HCT116 (cell line): ENCODE data around the gene FIBP. TPM values are rescaled to one million over a fixed set of nuclear protein-coding genes. Genes with fewer than 3 reads are reported as not detected.

Source experiments
- ATAC-seq: fragments of 200-7000 bp; cut with Tn5 transposase; 2 replicates; pipeline ENCODE4 v1.9.1; 2020; ENCODE audit warnings: mild to moderate bottlenecking, moderate library complexity
- BruUV-seq: library from RNA; stranded (reverse); fragments of 400-500 nt; replicated peaks from 2 replicates; lab custom pipeline; 2021; lab: Mats Ljungman, UMichigan
- CTCF ChIA-PET: fragments of 300-600 bp; sonication (Branson Sonifier 250); formaldehyde crosslinking; loops from one replicate; lab custom pipeline; 2021; ENCODE audit warnings: antibody characterized with exemption; lab: Charles Lee
- POLR2A ChIA-PET: fragments of 300-600, 350-600 bp; sonication (Branson Sonifier 250); formaldehyde crosslinking; loops from one replicate; lab custom pipeline; 2021; ENCODE audit warnings: antibody characterized with exemption; lab: Charles Lee
- RAD21 ChIA-PET, 2 experiments: fragments of 300-600 bp; sonication (Branson Sonifier 250); formaldehyde crosslinking; loops; one replicate each; lab custom pipeline; 2023; ENCODE audit warnings: low total read pairs in 2 of 2; ENCODE audit not compliant: uncharacterized antibody in 2 of 2, unreplicated experiment in 2 of 2, low non-redundant PET in 1 of 2; lab: Charles Lee
- DNase-seq: peaks from one replicate; pipeline ENCODE4 v3.0.0-alpha.2; 2010; ENCODE audit warnings: low read depth, low spot score
- H2AFZ ChIP-seq: fragments of 200-600 bp; shearing (Covaris generic), sonication (generic); 2 replicates; pipeline ENCODE4 v1.6.1; 2017; ENCODE audit warnings: low read depth, mixed run types, mixed read lengths, antibody characterized with exemption, low read length; ENCODE audit not compliant: poor library complexity, severe bottlenecking
- H3K27ac ChIP-seq: 2 replicates; pipeline ENCODE4 v1.5.1; 2012; ENCODE audit warnings: low read depth, low read length
- H3K27me3 ChIP-seq: fragments of 200-600 bp; sonication (generic); 2 replicates; pipeline ENCODE4 v1.6.1; 2016; ENCODE audit warnings: mixed run types, low read length, mixed read lengths; ENCODE audit not compliant: insufficient read depth
- H3K36me3 ChIP-seq, 2 experiments: fragments of 200-500 bp in 1 of 2; fragments of 200-600 bp in 1 of 2; sonication (Bioruptor generic) in 1 of 2; sonication (generic) in 1 of 2; 2 replicates each; pipeline versions ENCODE4 v1.5.1 to v1.6.1; 2014 to 2016; ENCODE audit warnings: low read length in 2 of 2, inconsistent platforms in 1 of 2, mixed read lengths in 1 of 2, mixed run types in 1 of 2; ENCODE audit not compliant: insufficient read depth in 2 of 2, control insufficient read depth in 1 of 2
- H3K4me1 ChIP-seq, 2 experiments: fragments of 200-600 bp in 1 of 2; sonication (generic) in 1 of 2; 2 replicates each; pipeline versions ENCODE4 v1.5.1 to v1.6.1; 2012 to 2017; ENCODE audit warnings: low read length in 2 of 2, inconsistent platforms in 1 of 2, mild to moderate bottlenecking in 1 of 2, mixed read lengths in 1 of 2, mixed run types in 1 of 2, moderate library complexity in 1 of 2; ENCODE audit not compliant: insufficient read depth in 2 of 2, control insufficient read depth in 1 of 2
- H3K4me2 ChIP-seq: fragments of 200-600 bp; sonication (generic); 2 replicates; pipeline ENCODE4 v1.6.1; 2017; ENCODE audit warnings: mixed run types, low read length, mixed read lengths
- H3K4me3 ChIP-seq, 2 experiments: fragments of 200-600 bp in 1 of 2; sonication (generic) in 1 of 2; replicated peaks in 1 of 2; 2 replicates each; pipeline ENCODE4 v1.5.1; 2011 to 2016; ENCODE audit warnings: low read length in 2 of 2, control low read depth in 1 of 2, low read depth in 1 of 2, mild to moderate bottlenecking in 1 of 2, mixed read lengths in 1 of 2, mixed run types in 1 of 2
- H3K79me2 ChIP-seq: fragments of 200-600 bp; sonication (generic); 2 replicates; pipeline ENCODE4 v1.6.1; 2017; ENCODE audit warnings: mild to moderate bottlenecking, mixed run types, low read length, moderate library complexity, mixed read lengths; ENCODE audit not compliant: insufficient read depth
- H3K9ac ChIP-seq: fragments of 200-600 bp; sonication (generic); 2 replicates; pipeline ENCODE4 v1.6.1; 2016; ENCODE audit warnings: low read length, mixed read lengths
- H3K9me2 ChIP-seq: fragments of 200-600 bp; sonication (generic), shearing (Covaris generic); 2 replicates; pipeline ENCODE4 v1.6.1; 2017; ENCODE audit warnings: mixed run types, mild to moderate bottlenecking, moderate library complexity; ENCODE audit not compliant: insufficient read depth
- H3K9me3 ChIP-seq, 2 experiments: fragments of 200-500 bp in 1 of 2; fragments of 200-600 bp in 1 of 2; sonication (Bioruptor generic) in 1 of 2; sonication (generic) in 1 of 2; 2 replicates each; pipeline ENCODE4 v1.6.1; 2014 to 2017; ENCODE audit warnings: low read length in 2 of 2, mixed read lengths in 2 of 2, inconsistent platforms in 1 of 2, low read depth in 1 of 2, mild to moderate bottlenecking in 1 of 2, mixed run types in 1 of 2, moderate library complexity in 1 of 2; ENCODE audit not compliant: control insufficient read depth in 1 of 2, insufficient read depth in 1 of 2
- H4K20me1 ChIP-seq: fragments of 200-600 bp; sonication (generic), shearing (Covaris generic); 2 replicates; pipeline ENCODE4 v1.6.1; 2017; ENCODE audit warnings: mixed run types, mild to moderate bottlenecking, moderate library complexity; ENCODE audit not compliant: insufficient read depth
- ATF3 ChIP-seq: IDR thresholded peaks from 2 replicates; pipeline ENCODE4 v1.6.1; 2012
- CBX3 ChIP-seq: IDR thresholded peaks from 2 replicates; pipeline ENCODE4 v1.6.1; 2012; ENCODE audit warnings: low read depth
- CEBPB ChIP-seq: IDR thresholded peaks from 2 replicates; pipeline ENCODE4 v1.6.1; 2012; ENCODE audit warnings: low read depth
- CTCF ChIP-seq, 3 experiments: fragments of 200-600 bp in 1 of 3; sonication (generic) in 1 of 3; IDR thresholded peaks in 2 of 3; conservative IDR thresholded peaks in 1 of 3; 2 replicates each; pipeline ENCODE4 v1.5.1; 2012 to 2017; ENCODE audit warnings: low read depth in 2 of 3, low read length in 2 of 3, antibody characterized with exemption in 1 of 3, borderline replicate concordance in 1 of 3, control low read depth in 1 of 3, mild to moderate bottlenecking in 1 of 3, mixed read lengths in 1 of 3, mixed run types in 1 of 3, moderate library complexity in 1 of 3; ENCODE audit not compliant: insufficient read depth in 1 of 3
- EGR1 ChIP-seq: IDR thresholded peaks from 2 replicates; pipeline ENCODE4 v1.6.1; 2012; ENCODE audit warnings: low read depth
- ELF1 ChIP-seq: IDR thresholded peaks from 2 replicates; pipeline ENCODE4 v1.6.1; 2012; ENCODE audit warnings: low read depth, borderline replicate concordance
- FOSL1 ChIP-seq: IDR thresholded peaks from 2 replicates; pipeline ENCODE4 v1.6.1; 2012; ENCODE audit warnings: low read depth
- JUND ChIP-seq: IDR thresholded peaks from 2 replicates; pipeline ENCODE4 v1.6.1; 2012
- POLR2A ChIP-seq: IDR thresholded peaks from 2 replicates; pipeline ENCODE4 v1.7.0; 2011; ENCODE audit warnings: borderline replicate concordance; ENCODE audit not compliant: insufficient read depth, insufficient read length; ENCODE audit errors: extremely low read depth
- POLR2AphosphoS5 ChIP-seq: IDR thresholded peaks from 2 replicates; pipeline ENCODE4 v1.6.1; 2011; ENCODE audit warnings: mild to moderate bottlenecking, low read depth, low read length, moderate library complexity
- REST ChIP-seq: IDR thresholded peaks from 2 replicates; pipeline ENCODE4 v1.6.1; 2012; ENCODE audit warnings: low read depth
- SIN3A ChIP-seq: IDR thresholded peaks from 2 replicates; pipeline ENCODE4 v1.6.1; 2012; ENCODE audit warnings: low read depth
- SRF ChIP-seq: IDR thresholded peaks from 2 replicates; pipeline ENCODE4 v1.6.1; 2012; ENCODE audit warnings: low read depth
- TCF7L2 ChIP-seq: IDR thresholded peaks from 2 replicates; pipeline ENCODE4 v1.7.0; 2011; ENCODE audit warnings: borderline replicate concordance, inconsistent platforms; ENCODE audit not compliant: insufficient read depth, insufficient read length; ENCODE audit errors: extremely low read depth
- ZBTB33 ChIP-seq: IDR thresholded peaks from 2 replicates; pipeline ENCODE4 v1.6.1; 2011; ENCODE audit warnings: mild to moderate bottlenecking, low read length, moderate library complexity; ENCODE audit not compliant: insufficient replicate concordance; ENCODE audit errors: extremely low read depth
- intact Hi-C: fragments of 100-400 bp; cut with micrococcal nuclease; formaldehyde crosslinking; loops from 2 replicates; pipeline ENCODE4 v1.10.0; 2022
- total RNA-seq: library from RNA; stranded (reverse); gene quantifications from one replicate; pipeline ENCODE4 v1.2.1, GENCODE V29; 2021; ENCODE audit not compliant: unreplicated experiment

FIBP gene
- total RNA-seq, 1 experiment from 2014 or later: 96.0 TPM

DNA sequence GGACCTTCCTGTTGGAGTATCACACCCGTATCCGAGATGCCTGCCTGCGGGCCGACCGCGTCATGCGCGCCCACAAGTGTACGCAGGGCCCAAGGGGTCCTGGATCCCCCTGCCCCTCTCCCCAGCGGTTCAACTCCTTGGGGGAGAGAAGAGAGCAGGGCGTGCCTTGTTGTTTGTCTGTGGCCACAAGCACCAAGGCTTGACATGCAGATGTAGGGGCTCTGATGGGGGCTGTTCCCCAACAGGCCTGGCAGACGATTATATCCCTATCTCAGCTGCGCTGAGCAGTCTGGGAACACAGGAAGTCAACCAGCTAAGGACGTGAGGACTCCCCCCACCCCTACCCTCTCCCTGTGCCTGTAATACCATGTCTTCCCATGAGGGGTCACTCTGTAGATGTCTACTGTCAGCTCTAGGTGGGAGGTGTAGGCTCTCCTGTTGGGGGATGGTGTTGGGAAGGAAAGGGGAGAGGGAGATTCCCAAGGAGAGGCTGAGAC lies 37.1 kb downstream of the FIBP start:
- Histone ChIP-seq H3K4me2 (no peak overlapping the region), H3K9me2 (no peaks in the 10 kb centered on the region), H4K20me1 (peaks cover 8% of the 10 kb centered on the region; the same call in 1 of the 2 replicates), H3K4me1 (peaks cover 2 to 8% of the 10 kb centered on the region in 2 experiments; a peak in 3 of 4 replicates), H3K79me2 (peaks cover 23% of the 10 kb centered on the region), H2AFZ (no peak overlapping the region), H3K27ac (no peak overlapping the region), H3K9ac (no peak overlapping the region), H3K27me3 (no peaks in the 10 kb centered on the region), H3K4me3 (no peak overlapping the region), H3K36me3 (peaks cover 26 to 48% of the 10 kb centered on the region in 2 experiments), H3K9me3 (no peaks in the 10 kb centered on the region; a peak in 1 of 4 replicates)
- TF ChIP-seq REST: no peak
- no peak for TF ChIP-seq TCF7L2
- no peak for TF ChIP-seq FOSL1
- TF ChIP-seq JUND: no peak
- TF ChIP-seq ATF3: no peak
- TF ChIP-seq ELF1: no peak
- TF ChIP-seq SIN3A: no peak
- TF ChIP-seq CBX3: no peak
- TF ChIP-seq CTCF (IDR thresholded peaks at IDR 0.05 in 2 of 3, conservative IDR thresholded peaks at IDR 0.05 in 1 of 3; ENCODE audit: borderline replicate concordance in 1 of 3, insufficient read depth in 1 of 3, low read depth in 2 of 3, low read length in 2 of 3): peak in 2 of 3 experiments; percentile 83 to 87; a peak in 4 of 6 replicates
- TF ChIP-seq CEBPB: no peak
- TF ChIP-seq SRF: no peak
- no peak for TF ChIP-seq EGR1
- TF ChIP-seq POLR2A: no peak
- no peak for TF ChIP-seq ZBTB33
- peak; percentile 14; the same call in 1 of the 2 replicates for TF ChIP-seq POLR2AphosphoS5
- BruUV-seq: no TSS peak
- RAD21 ChIA-PET: no interaction called here
- intact Hi-C loops: no loop called here
- POLR2A ChIA-PET: interaction anchor here (1.7 kb wide), 1 partner anchor 8 kb away, joined by 8 read pairs; the partner anchor contains the start of gene MUS81
- DNase-seq (no peak), ATAC-seq (peak; percentile 64)
- CTCF ChIA-PET: interaction anchor here (1.2 to 2.4 kb wide), 4 partner anchors 9 to 139 kb away, joined by 3 to 15 read pairs (median 6); partner anchors contain the start of genes KAT5 and MUS81
